HG02798 (cell line): ENCODE data around the gene NRG3.

ENCODE experiments used
- ATAC-seq: cut with Tn5 transposase; IDR thresholded peaks from one replicate; pipeline ENCODE4 v1.9.1; 2021; ENCODE audit warnings: mild to moderate bottlenecking; ENCODE audit not compliant: unreplicated experiment, poor library complexity

NRG3 gene

GRCh38 chr10:82191653-82192052 is 316.7 kb downstream of the NRG3 start:
- ATAC-seq = no peak

DNA sequence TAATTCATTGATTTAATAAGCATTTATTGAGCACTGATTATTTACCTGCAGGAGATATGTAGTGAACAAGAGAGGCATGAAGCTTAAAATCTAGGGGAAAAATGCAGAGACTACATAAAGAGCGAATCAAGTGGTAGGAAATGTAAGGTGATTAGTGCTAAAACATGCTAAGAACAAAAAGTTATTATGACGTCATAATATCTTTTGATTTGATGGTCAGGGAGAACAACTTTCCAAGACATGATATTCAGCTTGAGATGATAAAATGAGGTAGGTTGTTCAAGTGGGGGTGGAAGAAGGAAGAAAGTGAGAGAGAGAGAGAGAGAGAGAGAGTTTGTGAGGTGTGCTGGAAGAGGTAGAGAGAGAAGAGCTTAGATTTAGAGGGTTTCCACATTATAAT is 317.7 kb downstream of the NRG3 start:
- no peak for ATAC-seq

- ATAC-seq = no peak
These were observed 319.4 kb downstream of the NRG3 start for GRCh38 chr10:82194419-82194818.

DNA sequence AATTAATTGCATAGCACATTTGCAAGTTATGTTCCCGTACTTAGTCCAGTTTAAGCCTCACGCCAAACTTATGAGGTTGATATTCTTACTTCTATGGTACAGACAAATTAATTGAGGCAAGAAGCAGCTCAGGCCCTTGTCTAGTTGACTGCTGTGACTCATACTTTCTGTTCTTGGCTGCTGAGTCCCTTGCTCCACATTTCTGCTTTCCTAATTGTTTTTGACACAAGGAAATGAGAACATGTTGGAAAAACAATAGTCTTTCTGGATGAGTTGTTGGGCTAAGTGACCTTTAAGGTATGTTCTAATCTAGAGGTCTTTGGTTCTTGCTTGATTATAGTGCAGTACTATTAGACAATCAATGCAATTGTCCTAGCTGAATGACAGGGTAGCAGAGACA is 331.8 kb downstream of the NRG3 start:
- no peak for ATAC-seq

DNA sequence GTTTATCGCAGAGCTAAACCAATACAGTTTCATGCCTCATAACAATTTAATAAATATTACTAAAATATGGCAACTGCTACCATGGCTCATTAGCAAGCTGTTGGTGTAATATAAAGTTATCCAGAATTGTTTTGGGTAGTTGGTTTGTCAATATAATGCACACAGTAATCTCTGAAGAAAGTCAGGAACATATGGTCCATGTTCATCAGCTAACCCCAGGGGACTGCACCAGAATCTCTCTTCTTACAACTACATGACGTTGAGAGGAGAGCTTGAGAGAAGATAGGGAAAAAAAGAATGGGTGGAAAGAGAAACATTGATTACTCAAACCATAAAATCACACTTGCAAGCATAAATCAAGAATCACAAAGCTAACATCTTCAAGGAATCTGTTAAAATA is 333.7 kb downstream of the NRG3 start:
- no peak for ATAC-seq

DNA sequence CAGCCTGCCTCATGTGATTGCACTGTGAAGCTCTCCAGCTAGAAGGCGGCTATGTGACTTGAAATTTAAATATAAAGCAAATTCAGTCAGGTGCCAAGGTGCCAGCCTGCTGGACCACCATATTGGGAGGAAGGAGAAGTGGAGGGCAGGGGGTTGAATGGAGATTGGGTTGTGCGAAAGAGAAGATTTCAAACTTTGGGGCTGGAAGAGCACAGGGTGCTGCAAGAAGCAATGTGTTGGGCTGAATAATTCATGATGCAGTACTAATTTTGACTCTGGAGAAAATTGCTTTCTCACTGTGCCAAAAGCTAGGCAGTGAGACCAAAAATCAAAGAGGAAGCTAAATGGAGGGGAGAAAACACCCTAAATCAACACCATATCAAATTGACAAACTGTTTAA is 335.3 kb downstream of the NRG3 start:
- ATAC-seq = no peak

DNA sequence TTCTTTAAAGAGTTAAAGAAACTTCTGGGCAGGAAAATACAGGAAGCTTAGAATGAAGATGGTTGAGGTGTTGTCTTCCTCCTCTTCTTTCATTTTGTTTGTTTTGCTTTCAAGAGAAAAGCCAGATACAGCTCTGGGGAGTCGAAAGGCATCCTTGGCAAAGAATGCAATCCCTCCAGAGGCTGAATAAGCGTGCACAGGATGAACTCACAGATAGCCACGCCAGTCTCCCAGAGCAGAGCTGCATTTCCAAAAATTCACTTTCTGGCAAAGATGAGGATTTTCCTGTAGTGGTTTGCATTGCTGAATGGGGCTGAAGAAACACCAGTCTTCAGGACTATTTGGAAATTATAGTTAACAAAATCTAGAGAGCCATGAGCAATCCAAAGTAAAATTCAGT is 336.4 kb downstream of the NRG3 start:
- ATAC-seq = no peak

GRCh38 chr10:82212753-82213152 is 337.8 kb downstream of the NRG3 start:
- ATAC-seq = no peak

GRCh38 chr10:82213784-82214183 is 338.8 kb downstream of the NRG3 start:
- no peak for ATAC-seq

- ATAC-seq = no peak
These were observed 346.1 kb downstream of the NRG3 start for GRCh38 chr10:82221056-82221455.

GRCh38 chr10:82221601-82222149 is 346.7 kb downstream of the NRG3 start:
- no peak for ATAC-seq

DNA sequence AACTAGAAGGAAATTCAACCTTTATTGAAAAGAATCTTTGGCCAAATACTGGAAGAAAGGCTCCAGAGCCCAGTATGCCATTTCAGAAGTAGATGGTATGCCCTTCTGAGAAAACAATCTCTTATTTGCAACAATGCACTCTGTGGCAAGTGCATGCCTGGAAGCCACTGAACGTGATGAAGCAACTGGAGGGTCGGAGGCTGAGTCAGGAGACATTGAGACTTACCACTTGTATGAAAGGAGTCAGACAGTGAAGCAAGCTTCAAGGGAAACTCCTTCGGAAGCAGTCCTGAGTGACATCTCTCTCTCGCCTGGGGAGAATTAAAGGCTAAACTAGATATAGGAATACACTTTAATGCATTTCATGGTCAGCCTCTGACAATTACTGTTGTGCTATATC is 353.7 kb downstream of the NRG3 start:
- no peak for ATAC-seq

GRCh38 chr10:82234173-82234572 is 359.2 kb downstream of the NRG3 start:
- ATAC-seq = no peak

- no peak for ATAC-seq
These were observed 361.2 kb downstream of the NRG3 start for GRCh38 chr10:82236084-82236731.

GRCh38 chr10:82238291-82238690 is 363.3 kb downstream of the NRG3 start:
- no peak for ATAC-seq

DNA sequence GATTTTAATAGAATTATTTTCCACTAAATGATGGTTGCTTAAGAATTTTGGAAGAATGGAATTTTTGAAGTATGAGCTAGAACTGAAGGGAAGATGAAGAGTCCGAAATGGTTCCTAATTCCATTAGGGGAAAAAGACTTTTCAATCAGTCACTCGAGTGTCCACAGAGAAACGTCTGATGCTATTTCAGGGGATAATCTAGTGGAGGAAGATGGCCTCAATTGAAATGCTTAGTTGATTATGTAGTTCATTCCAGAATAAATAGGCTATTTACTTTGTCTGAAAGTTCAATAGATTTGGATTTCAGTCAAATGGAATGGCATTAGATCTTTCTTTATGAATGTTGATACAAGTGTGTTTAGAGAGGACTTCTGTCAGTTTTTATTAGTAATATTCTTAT is 365.4 kb downstream of the NRG3 start:
- no peak for ATAC-seq

- ATAC-seq = no peak
These were observed 367.8 kb downstream of the NRG3 start for GRCh38 chr10:82242778-82243177.

DNA sequence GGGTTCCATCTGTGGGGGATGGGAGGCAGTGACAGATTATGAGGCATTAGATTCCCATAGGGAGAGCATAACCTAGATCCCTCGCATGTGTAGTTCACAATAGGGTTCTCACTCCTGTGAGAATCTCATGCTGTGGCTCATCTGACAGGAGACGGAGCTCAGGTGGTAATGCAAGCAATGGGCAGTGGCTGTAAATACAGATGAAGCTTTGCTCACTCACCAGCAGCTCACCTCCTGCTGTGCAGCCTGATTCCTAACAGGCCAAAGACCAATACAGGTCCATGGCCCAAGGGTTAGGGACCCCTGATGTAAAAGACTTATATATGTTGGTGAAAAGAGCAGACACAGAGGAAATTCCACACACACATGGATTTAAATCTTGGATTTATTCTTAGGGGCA is 370.2 kb downstream of the NRG3 start:
- ATAC-seq = no peak

GRCh38 chr10:82245906-82246560 is 371.0 kb downstream of the NRG3 start:
- ATAC-seq = no peak

DNA sequence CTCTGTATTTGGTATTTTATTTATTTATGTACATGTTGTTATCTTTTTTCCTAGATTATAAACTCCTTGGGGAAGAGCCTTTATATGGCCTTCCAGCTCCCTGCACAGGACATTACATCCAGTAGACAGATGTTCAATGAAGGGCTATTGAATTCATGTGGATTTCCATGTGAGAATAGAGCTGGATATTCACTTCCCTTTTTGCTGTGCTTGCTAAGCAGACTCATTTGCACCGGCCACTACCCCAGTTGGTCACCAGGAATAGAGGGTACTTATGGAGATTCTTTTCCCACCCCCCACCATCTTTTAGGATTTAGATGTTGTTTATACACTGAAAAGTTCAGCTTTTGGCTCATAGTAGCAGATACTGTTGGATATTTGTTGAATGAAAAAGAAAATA is 374.1 kb downstream of the NRG3 start:
- ATAC-seq = no peak

DNA sequence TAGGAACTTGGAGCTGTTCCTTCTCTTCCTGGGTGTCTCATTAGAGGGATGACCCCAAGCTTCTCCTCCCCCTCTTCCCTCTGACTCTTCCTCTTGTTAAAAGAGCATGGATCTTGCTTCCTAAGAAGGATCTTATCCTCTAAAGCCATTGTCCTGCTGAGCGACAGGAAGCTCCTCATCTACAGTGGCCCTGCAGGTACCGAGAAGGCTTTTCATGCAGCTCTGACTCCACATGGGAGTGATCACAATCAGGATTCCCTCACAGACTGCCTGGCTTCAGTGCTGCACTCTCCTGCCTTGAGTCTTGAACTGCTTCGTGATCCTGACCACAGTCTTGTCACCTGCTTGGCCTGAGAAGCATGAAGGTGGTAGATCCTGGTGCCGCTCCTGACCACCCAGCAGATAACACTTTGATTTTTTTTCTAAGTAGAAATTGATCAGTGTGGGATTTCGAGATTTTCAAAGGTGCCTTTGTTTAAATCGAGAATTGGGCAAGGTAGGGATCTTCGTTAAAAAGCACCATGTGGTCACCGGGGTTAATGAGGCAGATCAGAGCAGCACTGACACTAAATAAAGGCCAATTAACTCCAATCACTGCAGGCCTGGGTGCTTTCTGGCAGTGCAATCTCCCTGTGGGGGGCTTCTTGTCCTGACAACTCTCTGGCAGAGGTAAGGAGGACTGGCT is 376.4 kb downstream of the NRG3 start:
- ATAC-seq = no peak
